Activated T-cell treated with anti-CD3 and anti-CD28 coated beads for 4 hours (primary cell): ENCODE results near the gene BUD23.
"Not testable (repeated sequence)": the region's sequence is repeated elsewhere in the genome, so short reads cannot be mapped to it uniquely, and the experiment has no call there.

ENCODE experiments used
- DNase-seq: peaks from one replicate; pipeline ENCODE4 v3.0.0-alpha.2; 2020

Gene BUD23

DNA sequence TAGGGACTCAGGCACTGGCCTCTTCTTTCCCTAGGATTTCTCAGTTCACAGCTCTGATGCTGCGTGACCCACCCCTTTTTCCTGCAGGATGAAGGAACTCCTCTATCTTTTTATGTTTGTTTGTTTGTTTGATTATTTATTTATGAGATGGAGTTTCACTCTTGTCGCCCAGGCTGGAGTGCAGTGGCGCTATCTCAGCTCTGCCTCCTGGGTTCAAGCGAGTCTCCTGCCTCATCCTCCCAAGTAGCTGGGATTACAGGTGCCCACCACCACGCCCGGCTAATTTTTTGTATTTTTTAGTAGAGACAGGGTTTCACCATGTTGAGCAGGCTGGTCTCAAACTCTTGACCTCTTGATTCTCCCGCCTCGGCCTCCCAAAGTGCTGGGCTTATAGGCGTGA is 37.0 kb downstream of the BUD23 start:
- DNase-seq = not testable (repeated sequence)

DNA sequence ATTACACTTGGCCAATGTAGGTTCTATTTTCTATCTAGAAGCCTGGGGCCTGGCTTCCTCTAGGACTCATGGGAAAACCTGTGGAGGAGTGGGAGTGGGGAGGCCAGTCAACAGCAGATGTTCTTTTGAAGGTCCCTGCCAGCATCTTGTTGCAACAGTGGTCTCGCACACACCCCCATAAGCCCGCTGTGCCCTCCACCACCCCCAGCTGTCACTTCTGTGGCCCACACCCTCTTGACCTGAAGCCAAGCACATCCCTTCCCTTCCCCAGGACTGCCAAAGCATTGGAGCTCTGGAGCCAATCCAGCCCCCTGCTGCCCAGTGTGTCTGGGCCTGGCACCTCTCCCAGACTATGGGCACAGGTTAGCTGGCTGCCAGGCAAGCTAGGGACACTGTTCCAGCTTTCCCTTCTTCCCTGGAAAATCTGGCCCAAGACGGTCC is 38.0 kb downstream of the BUD23 start:
- no peak for DNase-seq

- not testable (repeated sequence) for DNase-seq
These were observed 38.8 kb downstream of the BUD23 start for GRCh38 chr7:73722182-73722581.

GRCh38 chr7:73722785-73723184 is 39.4 kb downstream of the BUD23 start:
- no peak for DNase-seq

DNA sequence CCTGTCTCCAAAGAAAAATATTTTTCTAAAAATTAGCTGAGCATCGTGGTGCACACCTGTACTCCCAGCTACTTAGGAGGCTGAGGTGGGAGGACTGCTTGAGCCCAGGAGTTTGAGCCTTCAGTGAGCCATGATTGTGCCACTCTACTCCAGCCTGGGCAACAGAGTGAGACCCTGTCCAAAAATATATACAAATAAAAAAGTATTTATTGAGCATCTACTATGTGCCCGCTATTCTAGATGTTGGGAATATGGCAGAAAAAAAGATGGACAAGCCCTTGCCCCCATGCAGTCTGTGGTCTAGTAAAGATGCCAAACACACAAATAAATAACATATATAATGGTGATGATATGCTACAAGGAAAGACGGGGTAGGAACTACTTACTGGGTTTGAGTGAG is 40.4 kb downstream of the BUD23 start:
- DNase-seq = no peak

- no peak for DNase-seq
These were observed 42.7 kb downstream of the BUD23 start for GRCh38 chr7:73726083-73726466.

DNA sequence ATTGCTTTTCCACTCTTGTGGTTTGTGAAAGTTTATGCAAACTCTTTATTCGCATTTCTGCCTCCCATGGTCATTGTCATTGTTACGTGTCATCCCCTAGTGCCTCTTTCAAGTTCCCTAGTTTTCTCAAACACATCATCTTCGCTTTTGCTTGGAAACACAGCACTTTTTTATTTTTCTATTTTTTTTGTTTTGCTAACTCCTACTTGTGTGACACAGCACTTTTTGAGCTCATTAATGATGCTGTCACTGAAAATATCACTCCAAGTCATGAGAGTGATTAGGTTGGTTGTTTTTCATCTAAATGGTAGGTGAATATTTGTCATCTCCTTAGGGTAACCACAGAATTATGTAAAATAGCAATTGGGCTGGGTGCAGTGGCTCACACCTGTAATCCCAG is 44.6 kb downstream of the BUD23 start:
- DNase-seq = no peak

GRCh38 chr7:73728551-73728950 is 45.2 kb downstream of the BUD23 start:
- no peak for DNase-seq

- no peak for DNase-seq
These were observed 47.1 kb downstream of the BUD23 start for GRCh38 chr7:73730485-73730884.

DNA sequence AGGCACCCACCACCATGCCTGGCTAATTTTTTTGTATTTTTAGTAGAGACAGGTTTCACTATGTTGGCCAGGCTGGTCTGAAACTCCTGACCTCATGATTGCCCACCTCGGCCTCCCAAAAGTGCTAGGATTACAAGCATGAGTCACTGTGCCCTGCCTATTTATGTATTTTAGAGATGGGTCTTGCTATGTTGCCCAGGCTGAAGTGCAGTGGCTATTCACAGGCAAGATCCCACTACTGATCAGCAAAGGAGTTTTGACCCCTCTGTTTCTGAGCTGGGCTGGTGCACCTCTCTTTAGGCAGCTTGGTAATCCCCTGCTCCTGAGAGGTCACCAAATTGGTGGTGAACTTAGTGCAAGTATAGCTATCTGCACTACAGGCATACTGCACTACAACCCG is 49.0 kb downstream of the BUD23 start:
- DNase-seq = no peak

DNA sequence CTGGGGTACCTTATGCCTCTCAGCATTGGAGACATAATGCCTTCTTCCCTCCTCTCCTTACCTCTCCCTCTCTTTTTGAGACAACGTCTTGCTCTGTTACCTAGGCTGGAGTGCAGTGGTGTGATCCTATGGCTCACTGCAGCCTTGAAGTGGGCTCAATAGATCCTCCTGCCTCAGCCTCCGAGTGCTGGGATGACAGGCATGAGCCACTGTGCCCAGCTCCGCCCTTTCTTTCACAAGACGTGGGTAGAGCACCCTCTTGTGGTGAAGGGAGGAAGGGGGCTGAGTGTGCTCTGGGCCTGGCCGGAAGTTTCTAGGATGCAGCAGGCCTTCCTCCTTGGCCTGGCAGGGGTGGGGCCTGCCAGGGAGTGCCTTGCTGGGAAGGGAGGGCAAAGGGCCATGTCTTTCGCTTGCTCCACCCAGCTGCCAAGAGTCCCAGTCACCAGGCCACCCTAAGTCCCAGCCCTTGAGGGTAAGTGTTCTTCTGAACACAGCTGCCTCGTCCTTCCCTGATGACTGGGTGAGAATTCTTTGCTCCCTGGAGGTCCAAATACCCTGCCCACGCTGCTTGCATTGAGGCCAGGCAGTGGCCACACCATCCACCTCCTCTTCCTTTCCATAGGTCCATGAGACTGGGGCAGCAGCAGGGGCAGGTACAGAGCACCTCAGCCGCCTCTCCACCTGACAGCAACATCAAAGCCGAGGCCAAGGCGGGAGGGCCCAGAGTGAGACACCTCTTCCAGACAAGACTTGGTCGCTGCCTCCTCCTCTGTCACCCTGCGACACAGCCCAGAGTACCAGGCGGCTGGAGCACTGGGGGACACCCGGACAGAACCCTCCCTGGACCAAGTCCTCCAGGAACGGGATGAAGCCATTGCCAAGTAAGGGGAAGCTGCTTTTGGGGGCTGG is 51.5 kb downstream of the BUD23 start:
- peak; percentile 77 for DNase-seq

GRCh38 chr7:73735528-73735905 is 52.1 kb downstream of the BUD23 start:
- no peak for DNase-seq

- DNase-seq = no peak
These were observed 53.5 kb downstream of the BUD23 start for GRCh38 chr7:73736885-73737284.

GRCh38 chr7:73737491-73738219 is 54.3 kb downstream of the BUD23 start:
- no peak for DNase-seq

DNA sequence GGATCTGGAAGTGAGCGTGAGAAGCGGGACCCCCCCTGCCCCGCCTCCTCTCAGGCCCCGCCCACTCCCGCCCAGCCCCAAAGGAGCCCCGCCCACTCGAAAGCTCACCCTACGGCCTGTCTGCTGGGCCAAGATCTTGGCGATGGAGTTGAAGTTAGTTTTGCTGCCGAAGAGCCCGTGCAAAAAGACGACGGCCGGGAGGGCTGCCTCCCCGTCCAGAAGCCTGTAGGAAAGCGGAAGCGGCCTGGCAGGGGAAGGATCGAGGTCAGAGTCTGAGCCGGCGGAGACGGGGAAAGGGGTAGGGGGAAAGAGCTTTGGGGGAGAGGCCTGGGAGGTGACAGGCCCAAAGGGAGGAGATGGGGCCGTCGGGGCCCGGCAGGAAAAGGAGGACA is 54.8 kb downstream of the BUD23 start:
- peak; percentile 61 for DNase-seq

GRCh38 chr7:73738612-73739386 is 55.4 kb downstream of the BUD23 start, which contains the start of gene ABHD11:
ABHD11 (minus strand) TSS chr7:73738802; CDS start chr7:73738770, 32 bp downstream.
- DNase-seq = peak; percentile 100

- DNase-seq = no peak
These were observed 56.0 kb downstream of the BUD23 start for GRCh38 chr7:73739387-73739767.

GRCh38 chr7:73740212-73740611 is 56.8 kb downstream of the BUD23 start:
- no peak for DNase-seq

GRCh38 chr7:73740771-73741170 is 57.4 kb downstream of the BUD23 start:
- DNase-seq = no peak

GRCh38 chr7:73741600-73741999 is 58.2 kb downstream of the BUD23 start:
- no peak for DNase-seq

DNA sequence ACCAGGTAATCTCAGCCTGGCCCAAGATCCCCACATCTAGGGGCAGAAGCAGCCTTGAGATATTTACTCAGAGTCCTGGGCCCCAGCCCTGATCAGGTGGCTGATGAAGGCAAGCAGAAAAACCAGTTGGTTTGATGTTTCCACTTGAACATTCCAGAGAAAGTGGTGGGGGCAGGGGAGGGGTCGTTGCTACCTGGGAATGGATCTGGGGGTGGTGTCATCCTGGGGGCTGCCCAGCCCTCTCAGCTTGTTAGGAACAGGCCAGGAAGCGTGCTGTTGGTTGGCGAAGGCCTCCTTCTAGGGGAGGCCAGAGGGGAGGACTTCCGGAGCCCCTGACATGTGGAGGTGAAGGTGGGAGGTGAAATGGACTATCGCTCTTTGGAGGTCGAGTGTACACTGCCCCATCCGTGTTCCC is 58.9 kb downstream of the BUD23 start:
- no peak for DNase-seq

GRCh38 chr7:73742753-73743641 is 59.6 kb downstream of the BUD23 start:
- DNase-seq = no peak
